Ovary (tissue), 3 donors: ENCODE data around the gene CC2D2A.

ENCODE experiments used
- CTCF ChIP-seq, 3 donors: fragments of 450-650 bp in 2 of 3; fragments of 200-600 bp in 1 of 3; IDR thresholded peaks; one replicate each; pipeline versions ENCODE4 v1.5.1 to v1.8.0; 2016 to 2022; ENCODE audit warnings: antibody characterized with exemption in 3 of 3, mild to moderate bottlenecking in 1 of 3
- POLR2A ChIP-seq: fragments of 450-650 bp; IDR thresholded peaks from one replicate; pipeline ENCODE4 v1.6.1; 2017; ENCODE audit warnings: antibody characterized with exemption, mild to moderate bottlenecking, moderate library complexity
- donor health status: DM: no; HTN: no; CAD: no.

- TF ChIP-seq CTCF (IDR thresholded peaks at IDR 0.05) (no peak), POLR2A (no peak)
Observed at GRCh38 chr4:15562114-15562513, 92.4 kb downstream of the CC2D2A start.
